Measurements from ENCODE around the gene LMO2.
"Not testable (repeated sequence)": the region's sequence is repeated elsewhere in the genome, so short reads cannot be mapped to it uniquely, and the experiment has no call there.

Gene LMO2

DNA sequence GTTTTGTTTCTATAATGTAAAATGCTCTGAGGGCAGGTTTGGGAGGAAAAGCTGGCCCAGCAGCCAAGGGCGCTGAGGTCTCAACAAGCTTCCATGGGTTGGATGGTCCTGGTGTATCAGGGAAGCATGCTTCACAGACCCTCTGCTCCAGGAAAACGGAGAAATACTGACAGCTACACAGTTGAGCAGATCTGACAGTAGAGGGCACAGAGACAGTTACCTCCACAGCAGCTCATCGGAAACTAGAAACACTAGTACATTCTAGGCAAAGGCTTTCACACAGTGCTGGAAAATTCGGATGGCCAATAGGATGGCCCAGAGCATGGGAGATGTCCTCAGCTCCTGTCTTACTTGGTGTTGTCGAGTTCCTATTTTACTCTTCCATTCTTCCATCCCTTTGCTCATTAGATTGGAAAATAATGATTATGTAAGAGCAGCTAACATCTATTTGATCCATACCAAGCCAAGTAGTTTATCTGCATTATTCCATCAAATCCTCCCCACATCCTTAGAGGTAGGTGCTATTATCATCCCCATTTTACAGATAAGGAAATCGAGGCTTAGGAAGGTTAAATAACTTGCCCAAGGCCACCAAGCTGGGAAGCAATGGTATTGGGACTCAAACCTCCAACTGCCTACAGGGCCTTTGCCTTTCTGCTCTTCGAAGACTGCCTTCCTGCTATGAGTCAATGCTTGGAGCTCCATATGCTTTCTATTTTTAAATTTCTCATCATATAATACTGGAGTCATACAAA is 28.3 kb downstream of the LMO2 start:
- no peak for DNase-seq (ENCODE audit: extremely low read depth in 1 of 2, low read depth in 1 of 2)

DNA sequence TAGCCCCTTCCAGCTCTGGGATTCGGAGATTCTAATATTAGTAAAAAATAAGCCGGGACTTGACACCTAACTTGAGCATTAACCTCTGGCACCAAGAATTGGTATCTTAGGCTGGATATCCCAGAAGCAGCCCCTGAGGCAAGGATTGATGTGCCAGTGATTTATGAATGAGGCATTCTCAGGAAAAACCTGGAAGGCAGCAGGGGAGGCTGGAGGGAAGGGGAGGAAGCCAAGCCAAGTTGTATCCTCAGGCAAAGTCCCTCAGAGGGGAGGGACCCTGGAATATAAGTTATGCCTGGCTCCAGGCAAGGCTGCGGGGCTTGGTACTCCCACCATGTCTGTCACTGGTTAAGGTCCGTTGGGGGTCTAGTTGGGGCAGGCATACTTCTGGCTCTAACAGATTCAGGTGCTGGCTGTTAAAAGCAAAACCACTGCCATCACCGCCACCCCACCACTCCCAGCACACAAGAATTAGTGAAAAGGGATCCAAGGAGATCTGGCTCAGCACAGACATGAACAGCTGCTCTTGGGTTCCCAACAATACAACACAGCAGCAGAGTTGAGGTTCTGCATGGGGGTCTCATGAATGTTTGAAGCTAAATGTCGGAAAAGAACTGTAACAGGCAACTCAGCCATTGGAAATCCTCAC is 29.8 kb downstream of the LMO2 start:
- DNase-seq (ENCODE audit: extremely low read depth in 1 of 2, low read depth in 1 of 2) = no peak

DNA sequence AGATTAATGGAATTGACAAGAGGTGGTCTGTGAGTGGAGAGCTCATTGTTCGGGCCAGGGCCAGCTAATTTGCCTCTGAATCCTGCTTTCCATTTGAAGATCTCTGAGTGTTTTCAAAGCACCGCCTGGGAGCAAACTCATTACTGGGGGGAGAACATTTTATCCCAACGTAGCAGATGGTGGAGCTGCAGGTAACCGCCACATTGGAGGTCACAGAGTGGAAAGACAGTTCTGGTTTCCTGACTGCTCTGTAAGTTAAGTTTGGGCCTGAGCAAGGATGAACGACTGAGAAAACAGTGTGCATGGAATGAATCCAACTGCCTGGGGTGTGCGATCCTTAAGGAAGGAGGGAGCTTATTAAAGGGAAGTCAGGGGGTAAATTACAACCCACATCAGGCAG is 30.5 kb downstream of the LMO2 start:
- DNase-seq (ENCODE audit: extremely low read depth in 1 of 2, low read depth in 1 of 2) = no peak

DNA sequence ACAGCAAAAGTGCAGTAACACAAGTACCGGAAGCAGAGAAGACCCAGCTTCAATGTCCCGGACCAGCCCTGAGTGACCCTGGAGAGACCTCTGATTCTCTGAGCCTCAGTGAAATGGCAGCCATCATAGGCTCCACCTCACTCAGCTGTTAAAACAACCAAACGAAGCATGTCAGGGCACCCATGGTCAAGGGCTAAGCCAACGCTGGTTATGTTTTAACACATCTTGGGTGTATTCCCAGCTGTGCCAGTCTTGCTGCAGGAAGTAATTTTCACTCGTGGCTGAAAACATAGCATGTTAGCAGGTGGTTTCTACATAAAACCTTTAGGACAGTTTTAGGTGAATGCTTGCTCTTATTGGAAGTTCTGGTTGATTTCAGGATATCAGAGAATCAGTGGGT is 30.9 kb downstream of the LMO2 start:
- DNase-seq (ENCODE audit: extremely low read depth in 1 of 2, low read depth in 1 of 2) = no peak

DNA sequence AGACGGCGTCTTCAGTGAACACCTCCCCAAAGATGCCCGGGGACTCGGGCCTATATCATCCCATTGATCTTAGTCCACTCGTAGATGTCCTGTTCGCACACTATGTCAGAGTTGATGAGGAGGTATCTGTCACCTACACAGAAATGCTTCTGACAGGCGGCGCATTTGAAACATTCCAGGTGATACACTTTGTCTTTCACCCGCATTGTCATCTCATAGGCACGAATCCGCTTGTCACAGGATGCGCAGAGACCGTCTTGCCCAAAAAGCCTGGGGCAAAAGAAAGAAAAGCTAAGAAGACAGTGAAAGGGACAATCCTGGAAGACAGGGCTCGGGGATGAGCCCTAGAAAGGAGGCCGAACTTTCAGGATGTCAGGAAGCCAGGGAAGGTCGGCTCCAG is 32.6 kb downstream of the LMO2 start:
- no peak for DNase-seq (ENCODE audit: extremely low read depth in 1 of 2, low read depth in 1 of 2)

DNA sequence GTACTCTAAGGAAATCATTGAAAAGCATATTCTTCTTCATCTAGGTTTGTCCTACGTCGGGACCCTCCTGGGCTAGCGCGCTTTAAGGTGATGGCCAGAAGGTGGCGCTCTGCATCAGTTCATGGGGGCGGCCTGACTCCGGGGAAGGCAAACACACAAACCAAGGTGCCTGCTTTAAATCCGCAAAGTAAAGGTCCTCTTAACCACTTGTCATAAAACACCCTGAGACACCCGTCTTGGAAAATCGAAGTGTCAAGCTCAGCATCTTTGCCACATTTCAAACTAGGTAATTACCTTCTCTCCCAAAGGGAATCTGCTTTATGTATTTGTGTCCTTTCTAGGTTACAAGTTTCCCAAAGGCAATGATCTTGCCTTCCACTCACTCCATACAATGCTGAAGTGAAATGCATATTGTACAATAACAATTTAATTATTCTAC is 33.9 kb downstream of the LMO2 start:
- DNase-seq (ENCODE audit: extremely low read depth in 1 of 2, low read depth in 1 of 2) = peak; percentile 48 to 62

DNA sequence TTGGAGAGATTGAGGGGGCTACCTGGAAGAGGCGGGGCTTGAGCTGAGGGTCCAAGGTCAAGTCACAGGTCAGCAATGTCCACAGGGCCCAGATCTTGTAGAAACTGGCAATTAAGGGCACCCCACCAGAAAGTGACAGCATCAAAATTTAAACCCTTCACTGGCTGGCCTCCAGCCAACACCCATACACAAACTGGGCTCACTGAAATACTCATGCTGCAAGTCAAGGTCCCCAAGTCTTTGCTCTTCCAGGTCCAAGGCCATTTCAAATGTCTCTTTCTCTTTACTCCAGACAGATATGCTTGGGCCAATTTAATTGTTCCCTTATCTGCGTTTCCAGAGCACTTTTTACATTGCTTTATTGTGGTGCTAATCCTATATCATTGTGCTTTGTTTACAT is 36.4 kb downstream of the LMO2 start:
- no peak for DNase-seq (ENCODE audit: extremely low read depth in 1 of 2, low read depth in 1 of 2)

DNA sequence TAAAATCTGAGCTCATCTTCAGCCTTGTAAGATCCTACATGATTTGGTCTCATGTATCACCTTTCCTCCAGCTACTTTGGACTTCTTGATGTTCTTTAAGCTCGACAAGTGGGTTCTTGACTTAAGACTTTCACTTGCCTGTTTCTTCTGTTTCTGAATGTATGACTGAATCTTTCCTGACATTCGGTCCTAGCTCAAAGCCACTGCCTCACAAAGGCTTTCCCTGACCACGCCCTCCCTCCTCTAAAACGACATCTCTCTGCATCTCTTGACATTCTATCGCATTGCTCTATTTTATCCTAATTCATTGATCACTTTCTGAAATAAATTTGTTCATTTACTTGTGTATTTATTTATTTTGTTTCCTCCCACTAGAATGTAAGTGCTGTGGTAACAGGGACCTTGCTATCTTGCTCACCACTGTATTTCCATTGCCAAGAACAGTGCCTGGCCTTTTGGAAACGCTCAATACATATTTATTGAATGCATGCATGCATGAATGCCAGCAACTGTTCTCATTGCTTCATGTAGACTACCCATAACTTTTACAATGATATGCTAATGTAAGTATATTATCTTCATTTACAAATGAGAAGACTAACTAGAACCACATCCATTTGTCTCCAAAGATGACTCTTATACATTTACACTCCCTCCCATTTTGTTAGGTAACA is 43.0 kb downstream of the LMO2 start:
- no peak for DNase-seq (ENCODE audit: extremely low read depth in 1 of 2, low read depth in 1 of 2)

DNA sequence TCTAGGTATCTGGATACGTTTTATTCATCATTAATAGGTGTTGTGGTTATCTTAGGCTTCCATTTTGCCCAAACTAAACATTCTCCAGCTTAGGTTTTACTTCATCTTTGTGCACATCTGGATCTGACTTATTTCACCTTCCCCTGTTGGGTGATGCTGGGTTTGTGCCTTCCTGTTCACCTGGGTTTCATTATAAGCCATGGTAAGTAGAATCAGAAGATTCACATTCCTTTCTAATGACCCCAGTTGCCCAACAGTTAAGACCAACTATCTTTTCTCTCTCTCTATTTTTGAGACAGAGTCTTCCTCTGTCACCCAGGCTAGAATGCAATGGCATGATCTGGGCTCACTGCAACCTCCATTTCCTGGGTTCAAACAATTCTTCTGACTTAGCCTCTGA is 44.6 kb downstream of the LMO2 start:
- no peak for DNase-seq (ENCODE audit: extremely low read depth in 1 of 2, low read depth in 1 of 2)

DNA sequence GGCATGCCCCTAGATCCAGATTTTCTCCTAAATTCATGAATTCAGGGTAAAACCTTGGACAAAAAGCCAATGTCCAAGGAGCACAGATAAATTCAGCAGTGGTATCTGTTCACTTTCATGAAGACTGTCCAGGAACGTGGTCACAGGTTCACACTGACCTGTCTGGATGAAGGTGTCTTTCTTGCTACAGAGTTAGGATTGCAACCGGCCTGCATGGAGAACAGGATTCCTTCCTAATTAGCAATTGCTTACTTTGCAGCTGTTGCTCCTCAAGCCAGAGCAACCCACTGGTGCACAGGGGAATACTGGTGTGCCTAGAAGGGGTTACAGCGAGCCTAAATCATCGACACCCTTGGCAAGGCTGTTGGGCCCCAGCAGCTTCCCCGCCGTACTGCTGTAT is 47.6 kb downstream of the LMO2 start:
- no peak for DNase-seq (ENCODE audit: extremely low read depth in 1 of 2, low read depth in 1 of 2)

DNA sequence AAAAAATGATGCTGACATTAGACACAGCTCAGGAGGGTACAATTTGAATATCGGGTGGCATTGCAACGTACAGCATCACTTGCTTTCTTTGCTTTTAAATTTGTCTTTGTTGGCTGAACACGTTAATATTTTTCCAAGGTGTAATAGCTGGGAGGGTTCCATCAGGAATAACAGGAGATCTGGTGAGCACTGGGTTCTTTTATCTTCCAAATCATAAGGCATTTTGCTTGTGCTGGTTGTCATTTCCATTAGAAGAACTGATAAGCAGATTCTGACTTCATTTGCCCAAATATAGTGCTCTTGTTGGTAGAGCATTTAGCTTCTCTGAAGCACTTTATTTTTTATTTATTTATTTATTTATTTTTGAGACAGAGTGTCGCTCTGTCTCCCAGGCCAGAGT is 48.9 kb downstream of the LMO2 start:
- DNase-seq (ENCODE audit: extremely low read depth in 1 of 2, low read depth in 1 of 2) = no peak

DNA sequence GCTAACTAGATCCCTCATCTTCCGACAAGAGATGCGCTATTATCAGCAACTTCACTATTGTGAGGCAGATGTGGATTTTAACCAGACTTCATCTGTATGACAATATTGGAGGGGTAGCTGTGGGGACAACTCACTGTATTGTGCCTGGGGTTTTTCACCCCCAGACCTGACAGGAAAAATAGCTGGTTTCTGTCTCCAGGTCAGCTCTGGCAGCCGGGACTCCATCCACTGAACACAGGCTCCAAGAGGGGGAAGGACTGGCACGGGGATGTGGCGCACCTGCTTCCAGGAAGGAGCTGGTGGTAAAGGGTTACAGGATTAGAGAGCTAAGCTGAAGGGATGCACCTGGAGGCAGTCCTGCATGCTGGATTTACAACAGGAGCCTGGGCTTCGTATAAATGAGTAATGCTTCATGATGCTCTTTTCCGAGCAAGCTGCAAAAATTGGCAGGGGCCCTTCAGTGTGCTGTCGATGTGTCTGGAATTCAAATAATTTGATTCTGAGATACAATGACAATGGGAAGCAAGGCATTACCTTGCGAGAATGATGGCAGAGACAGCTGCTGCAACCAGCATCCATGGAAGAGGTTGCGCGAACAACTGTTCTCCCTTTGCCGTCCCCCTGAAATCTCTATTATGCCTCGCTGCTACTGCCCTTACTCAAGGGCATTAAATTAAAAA is 49.5 kb downstream of the LMO2 start:
- DNase-seq (ENCODE audit: extremely low read depth in 1 of 2, low read depth in 1 of 2) = no peak

DNA sequence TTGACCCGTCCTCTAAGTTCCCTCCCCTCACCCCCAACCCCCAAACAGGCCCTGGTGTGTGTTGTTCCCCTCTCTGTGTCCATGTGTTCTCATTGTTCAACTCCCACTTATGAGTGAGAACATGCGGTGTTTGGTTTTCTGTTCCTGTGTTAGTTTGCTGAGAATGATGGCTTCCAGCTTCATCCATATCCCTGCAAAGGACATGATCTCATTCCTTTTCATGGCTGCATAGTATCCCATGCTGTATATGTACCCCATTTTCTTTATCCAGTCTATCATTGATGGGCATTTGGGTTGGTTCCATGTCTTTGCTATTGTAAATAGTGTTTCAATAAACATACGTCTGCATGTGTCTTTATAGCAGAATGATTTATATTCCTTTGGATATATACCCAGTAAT is 53.6 kb downstream of the LMO2 start:
- not testable (repeated sequence) for DNase-seq (ENCODE audit: extremely low read depth in 1 of 2, low read depth in 1 of 2)

DNA sequence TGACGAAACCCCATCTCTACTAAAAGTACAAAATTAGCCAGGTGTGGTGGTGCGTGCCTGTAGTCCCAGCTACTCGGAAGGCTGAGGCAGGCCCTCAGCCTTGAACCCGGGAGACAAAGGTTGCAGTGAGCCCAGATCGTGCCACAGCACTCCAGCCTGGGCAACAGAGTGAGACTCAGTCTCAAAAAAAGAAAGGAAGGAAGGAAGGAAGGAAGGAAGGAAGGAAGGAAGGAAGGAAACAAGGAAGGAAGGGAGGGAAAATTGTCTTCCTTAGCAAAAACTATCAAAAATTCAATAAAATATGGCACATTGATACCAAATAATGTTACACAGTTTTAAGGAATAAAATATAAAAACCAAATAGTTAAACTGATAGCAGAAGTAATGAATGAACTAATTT is 54.5 kb downstream of the LMO2 start:
- DNase-seq (ENCODE audit: extremely low read depth in 1 of 2, low read depth in 1 of 2) = not testable (repeated sequence)

DNA sequence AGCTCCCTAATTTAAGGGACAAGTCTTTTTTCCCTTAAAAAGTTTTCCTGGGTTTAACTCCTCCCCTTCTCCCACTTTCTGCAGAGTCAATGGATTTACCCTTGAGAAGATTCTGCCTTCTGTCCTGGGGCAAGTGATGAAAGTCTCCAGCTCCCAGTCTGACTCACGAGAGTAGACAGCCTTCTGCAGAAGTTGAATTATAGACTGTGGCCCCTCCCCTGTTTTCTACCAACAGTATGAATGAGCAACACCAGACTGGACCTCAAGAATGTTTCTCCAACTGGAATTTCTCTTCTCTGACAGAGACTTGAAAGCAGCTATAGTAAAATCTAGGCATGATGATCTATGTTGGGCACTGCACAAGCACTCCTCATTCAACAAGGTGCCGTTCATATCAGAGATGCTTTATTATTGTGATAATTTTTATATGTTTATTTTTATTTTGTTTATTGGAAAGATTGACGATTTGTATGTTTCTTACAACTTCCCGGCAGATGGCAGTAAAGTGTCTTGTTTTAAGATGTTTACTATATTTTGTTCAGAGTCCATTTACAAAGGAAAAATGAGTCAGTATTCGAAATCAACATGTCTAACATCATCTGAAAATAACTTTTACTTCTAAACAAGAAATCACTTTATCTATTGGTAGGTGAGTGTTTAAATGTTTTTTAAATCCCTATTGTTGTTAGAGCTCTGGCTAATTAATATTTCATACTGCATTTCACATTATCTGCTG is 56.6 kb downstream of the LMO2 start:
- no peak for DNase-seq (ENCODE audit: extremely low read depth in 1 of 2, low read depth in 1 of 2)

DNA sequence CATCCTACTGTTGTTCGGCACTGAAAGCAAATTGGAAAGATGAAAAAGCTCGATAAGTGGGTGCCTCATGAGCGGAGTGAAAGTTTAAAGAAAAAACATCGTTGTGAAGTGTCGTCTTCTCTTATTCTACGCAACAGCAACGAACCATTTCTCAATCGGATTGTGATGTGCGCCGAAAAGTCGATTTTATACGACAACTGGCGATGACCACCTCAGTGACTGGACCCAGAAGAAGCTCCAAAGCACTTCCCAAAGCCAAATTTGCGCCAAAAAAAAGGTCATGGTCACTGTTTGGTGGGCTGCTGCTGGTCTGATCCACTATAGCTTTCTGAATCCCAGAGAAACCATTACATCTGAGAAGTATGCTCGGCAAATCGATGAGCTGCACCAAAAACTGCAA is 59.2 kb downstream of the LMO2 start:
- DNase-seq (ENCODE audit: extremely low read depth in 1 of 2, low read depth in 1 of 2) = no peak

DNA sequence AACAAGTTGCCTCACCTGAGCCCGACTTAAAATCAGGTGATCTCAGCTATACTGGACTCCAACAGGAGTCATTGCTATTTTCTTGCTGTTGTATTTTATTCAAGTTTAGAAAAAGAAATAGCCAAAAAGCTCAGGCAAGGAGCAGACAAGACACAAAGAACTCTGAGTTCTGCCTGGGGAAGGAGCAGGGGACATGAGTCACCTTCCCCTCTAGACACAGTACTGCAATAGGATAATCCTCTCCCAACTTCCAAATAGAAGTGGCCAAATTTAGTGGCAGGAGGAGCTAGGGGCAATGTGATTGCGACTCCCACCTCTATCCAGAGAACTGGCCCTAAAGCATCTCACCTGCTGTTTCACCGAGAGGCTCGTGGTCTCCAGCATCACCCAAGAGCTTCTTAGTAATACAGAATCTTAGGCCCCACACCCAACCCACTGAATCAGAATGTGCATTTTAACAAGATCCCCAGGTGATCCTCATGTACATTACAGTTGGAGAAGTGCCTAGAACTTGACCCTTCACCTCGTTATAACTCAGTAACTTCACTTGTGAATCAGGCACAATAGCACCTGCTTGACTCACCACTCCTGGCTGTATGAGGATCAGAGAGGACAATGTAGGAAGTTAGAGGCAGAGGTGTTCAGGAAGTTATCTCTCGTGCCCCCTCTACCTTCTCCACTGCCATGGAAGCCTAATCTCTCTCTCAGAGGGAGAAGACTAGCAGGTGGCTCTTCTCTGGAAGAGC is 60.8 kb downstream of the LMO2 start:
- DNase-seq (ENCODE audit: extremely low read depth in 1 of 2, low read depth in 1 of 2) = no peak

DNA sequence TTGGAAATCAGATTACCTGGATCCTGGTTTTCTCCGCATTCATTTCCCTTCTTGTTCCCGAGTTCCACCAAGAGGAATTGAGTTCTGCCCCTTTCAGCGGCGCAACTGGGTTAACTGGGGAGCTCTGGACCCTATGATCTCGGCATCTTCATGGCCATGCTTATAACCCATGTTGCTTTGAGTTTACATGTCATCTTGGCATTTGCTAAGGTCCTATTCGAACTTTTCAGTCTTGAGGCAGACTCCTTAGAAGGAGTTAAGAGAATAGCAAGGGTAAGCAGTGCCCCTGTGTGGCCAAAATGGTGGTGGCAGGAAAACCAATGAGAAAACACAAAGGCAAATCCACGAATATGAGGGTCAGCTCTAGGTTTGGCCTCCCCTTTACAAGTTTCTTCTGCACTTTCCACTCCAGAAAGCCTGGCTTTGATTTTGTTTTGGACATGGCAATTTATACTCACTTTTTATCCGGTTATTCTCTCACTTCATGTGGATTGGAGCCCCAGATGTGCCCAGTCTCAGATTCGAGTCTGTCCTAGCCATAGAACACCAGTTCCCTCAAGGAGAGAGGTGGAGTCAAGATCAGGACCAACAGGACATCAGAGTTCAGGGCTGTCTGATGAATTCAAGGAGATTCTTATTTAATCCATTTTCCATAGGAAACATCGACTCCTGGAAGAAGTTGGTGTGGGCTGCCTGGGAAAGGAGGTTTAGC is 62.3 kb downstream of the LMO2 start:
- peak in 1 of 2 donors; percentile 8 for DNase-seq (ENCODE audit: extremely low read depth in 1 of 2, low read depth in 1 of 2)

DNA sequence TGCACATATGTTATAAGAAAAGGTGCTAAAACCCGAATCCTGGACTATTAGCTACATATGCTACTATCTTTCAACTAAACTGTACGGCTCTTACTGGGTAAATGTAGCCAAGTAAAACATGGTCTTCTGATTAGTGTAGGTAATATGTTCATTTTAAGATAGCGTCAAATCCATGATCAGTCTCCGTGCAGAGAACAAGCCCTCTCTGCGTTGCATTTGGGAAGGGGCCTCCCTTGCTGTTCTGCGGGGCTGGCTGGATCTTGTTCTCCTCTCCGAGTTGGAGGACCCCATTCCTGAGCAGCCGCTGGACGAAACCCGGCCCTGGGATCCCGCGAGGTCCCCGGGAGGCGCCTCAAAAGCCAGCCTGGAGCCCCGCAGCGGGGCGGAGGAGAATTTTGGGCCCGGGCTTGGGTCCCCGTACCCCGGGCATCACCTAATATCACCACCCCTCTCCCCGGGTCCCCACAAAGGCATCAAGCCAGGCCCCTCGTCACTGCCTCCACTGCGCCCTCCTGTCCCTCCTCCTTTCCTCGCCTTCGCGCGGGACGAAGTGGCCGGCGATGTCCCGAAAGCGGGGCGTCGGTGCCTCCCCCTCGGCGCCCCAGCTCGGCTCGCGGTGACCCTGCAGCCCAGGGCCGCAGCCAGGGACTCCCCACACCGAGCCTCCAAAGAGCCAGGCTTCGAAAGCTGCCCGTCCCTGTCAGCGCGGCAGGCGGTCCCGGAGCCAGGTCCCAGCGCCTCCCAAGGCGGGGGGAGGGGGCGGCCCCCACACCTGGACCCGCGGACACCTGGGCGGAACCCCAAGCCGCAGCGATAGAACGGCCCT is 63.1 kb downstream of the LMO2 start:
- no peak for DNase-seq (ENCODE audit: extremely low read depth in 1 of 2, low read depth in 1 of 2)
